GM19099 (cell line): ENCODE results near the gene SEMA4G.

ENCODE experiments used
- POLR2A ChIP-seq: IDR thresholded peaks from 3 replicates; pipeline ENCODE4 v1.6.1; 2011; ENCODE audit warnings: low read depth; ENCODE audit not compliant: insufficient read length; ENCODE audit errors: extremely low read depth

The SEMA4G gene

DNA sequence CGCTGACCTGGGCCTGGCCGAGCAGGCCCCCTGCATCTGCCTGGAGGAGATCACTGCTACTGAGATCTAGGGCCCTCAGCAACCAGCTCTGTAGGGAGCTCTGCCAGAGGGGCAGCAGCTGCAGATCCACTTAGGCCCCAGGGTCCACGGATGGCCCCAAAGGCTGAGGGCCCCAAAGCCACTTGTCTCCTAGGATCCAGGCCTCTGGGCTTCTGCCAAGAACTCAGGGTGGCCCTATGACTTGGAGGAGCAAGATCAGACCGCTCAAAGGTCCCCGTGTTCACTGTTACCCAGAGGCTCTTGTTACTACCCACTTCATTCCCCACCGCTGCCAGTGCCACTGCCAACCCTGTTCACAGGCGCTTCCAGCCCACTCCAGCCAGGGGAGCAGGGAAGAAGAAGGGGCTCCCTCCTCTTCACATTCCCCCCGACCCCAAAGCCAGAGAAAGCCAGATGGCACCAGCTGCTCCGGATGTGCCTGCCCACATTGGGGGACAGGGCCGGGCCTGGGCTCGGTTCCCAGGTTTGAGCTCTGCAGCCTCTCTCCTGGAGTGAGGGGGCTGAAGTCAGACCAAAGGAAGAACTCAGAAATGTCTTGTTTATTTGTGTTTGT is 37.9 kb downstream of the SEMA4G start:
- no peak for TF ChIP-seq POLR2A

DNA sequence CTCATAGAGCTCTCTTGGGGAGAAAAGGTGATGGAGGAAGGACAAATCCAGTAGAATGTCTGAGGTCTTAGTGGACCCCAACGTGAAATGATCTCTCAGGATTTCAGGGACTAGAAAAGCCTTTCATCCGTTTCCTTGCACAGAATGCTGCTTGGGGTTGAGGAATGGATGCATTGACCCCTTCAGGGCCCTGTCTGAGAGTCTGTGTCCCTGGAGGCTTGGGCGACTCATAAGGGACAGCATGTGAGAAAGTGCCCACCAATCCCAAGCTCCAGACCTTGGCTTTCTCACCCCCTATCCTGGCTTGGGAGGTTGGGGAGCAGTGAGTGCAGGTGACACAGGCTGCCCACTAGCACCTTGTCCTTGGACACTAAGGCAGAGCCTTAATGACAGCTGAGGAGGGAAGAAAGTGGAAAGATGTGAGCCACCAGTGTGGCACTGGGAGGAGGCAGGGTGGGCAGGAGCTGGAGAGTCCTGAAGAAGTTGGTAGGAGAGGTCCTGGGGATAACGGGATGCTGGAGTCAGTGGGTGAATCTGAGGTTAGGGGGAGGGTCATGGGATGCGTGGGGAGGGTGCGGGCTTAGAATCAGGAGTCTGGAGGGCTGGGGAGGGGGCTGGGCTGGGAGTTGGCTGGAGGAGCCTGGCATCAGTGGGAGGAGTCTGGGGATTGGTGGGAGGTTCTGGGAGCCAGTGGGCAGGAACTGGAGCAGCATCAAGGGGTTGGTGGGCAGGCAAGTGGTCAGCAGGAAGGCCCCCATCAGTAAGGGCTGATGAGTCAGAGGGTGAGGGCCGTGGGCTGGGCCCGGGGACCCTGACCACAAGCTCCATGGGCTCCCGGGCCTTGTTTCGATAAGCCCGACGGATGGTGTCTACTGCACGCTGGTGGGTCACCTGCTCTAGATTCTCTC is 38.9 kb downstream of the SEMA4G start:
- TF ChIP-seq POLR2A = no peak

DNA sequence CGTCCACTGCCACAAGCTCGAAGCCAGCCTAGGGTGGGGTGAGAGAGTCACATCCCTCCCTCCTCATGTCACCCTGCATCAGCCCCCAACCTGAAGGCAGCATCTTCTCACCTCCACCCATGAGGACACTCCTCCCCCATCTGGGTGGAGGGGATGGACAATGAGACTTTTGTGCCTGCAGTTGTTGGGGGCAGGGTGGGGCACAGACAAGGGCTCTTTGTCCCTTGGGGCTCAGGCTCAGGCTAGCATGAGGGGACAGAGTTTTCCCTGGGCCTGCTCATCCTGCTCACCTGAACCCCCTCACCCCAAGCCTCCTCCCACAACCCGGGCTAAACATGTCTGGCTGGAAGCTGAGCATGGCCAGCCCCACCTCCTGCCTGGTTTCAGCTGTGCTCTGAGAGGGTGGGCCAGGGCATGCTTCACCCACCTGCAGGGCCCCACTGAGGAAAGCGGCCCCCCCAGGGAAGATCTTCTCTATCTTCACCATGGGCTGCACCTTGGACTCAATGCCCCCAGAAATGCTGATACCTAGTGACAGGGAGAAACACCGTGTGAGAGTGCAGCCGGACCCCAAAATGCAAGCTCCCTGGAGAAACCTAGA is 39.6 kb downstream of the SEMA4G start:
- TF ChIP-seq POLR2A = no peak

DNA sequence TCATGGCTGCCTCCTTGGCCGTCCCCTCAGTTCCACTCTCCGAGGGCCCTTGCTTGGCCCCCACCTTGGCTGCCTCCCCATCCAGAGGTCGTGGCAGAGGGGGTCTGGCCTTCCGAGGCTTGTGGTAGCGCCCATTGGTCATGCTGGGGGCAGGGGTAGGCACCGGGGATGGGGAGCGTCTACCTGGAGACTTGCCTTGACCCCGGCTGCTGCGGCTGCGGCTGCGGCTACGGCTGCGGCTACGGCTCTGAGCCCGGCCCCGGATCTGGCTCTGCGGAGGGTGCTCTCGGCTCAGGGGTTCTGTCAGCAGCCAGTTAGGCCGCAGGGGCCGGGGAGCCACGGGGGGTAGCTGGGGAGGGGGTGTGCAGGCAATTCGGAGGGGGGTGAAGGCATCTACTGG is 41.0 kb downstream of the SEMA4G start:
- no peak for TF ChIP-seq POLR2A

DNA sequence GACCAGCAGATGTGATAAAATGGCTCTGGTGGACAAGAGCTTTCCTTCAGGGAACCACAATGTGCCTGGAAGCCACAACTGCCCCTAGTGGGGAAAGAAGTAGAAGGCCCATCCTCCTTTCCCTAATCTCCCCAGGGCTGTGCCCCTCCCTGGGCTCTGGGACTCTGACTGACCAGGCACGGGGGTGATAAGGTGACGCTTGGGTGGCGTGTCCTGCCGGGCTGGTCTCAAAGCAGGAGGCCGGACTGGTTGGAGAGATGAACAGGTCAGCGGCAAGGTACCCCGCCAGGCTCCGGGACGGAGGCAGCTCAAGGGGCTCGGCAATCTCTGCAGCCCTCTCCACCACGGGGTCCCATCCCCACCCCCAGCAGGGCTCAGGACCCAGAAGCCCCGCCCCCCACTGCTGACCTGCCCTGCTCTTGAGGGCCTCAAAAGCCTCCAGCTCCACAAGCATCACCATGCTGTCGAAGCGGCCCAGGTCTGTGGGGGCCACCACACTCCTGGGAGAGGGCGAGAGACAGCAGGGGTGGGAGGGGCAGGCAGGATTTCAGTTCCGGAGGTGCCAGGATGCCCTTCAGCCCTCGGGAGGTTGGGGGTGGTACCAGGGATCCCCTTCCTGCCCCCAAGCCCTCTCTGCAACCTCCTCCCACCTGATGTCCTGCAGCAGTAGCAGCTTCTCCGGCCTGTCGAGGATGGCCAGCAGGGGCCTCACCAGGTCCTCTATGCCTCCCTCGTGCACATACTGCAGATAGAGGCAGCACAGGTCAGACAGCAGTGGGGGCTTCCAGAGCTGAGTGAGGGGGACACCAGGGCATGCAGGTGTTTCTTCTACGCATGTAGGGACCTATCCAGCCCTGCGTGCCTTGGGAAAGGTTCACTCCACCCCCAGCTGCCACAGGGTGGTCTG is 42.5 kb downstream of the SEMA4G start:
- TF ChIP-seq POLR2A = no peak

DNA sequence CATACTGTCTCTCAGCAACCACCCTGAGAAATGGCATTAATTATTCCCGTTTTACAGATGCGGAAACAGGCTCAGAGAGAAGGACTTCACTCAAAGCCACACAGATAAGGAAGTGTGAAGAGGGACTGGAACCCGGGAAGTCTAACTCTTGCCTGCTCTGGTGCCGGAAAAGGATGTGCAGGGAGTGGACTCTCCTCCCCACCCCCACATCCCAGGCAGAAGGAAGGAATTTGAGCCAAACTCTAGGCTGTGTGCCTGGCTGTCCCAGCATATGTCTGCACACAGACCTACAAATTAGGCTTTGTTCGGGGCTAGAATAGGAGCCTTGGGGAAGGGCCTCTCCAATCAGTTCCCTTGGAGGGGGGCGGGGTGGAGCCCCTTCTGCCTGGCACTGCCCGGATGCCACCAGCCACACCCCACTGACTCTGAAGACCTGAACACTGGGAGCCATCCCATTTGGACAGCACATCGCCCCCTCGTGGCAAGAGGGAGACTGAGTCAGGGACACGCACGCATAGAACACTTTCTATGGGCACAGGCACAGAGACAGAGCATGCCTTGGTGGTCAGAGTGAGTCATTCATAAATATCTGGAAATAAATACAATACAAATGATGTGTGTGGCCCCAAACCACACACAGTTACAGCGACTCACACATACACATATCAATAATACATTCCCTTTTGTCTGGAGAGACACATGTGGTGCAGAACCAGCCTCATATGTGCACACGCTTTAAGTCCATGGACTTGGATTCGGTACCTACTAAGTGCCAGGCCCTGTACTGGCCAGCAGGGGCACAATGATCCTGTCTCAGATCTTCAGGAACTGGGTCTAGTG is 43.4 kb downstream of the SEMA4G start:
- no peak for TF ChIP-seq POLR2A

DNA sequence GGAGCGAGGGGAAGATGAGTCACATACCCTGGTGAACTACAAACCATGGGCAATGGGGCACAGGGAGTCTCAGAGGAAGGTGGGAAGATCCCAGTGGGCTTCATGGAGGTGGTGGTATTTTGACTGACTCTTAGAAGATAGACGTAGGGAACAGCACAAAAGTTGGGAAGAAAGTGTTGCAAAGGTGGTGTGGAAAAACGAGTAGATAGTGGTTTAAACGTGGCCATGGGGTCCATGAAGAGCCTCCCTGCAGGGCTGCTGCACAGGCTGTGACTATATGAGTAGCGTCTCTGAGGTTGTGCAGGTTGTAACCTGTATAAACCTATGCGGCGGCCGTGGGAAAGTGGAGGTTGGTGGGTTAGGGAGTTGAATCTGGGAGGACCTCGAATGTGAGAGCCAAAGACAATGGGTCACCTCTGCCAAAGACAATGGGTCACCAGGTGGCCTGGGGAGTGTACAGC is 44.1 kb downstream of the SEMA4G start:
- no peak for TF ChIP-seq POLR2A

DNA sequence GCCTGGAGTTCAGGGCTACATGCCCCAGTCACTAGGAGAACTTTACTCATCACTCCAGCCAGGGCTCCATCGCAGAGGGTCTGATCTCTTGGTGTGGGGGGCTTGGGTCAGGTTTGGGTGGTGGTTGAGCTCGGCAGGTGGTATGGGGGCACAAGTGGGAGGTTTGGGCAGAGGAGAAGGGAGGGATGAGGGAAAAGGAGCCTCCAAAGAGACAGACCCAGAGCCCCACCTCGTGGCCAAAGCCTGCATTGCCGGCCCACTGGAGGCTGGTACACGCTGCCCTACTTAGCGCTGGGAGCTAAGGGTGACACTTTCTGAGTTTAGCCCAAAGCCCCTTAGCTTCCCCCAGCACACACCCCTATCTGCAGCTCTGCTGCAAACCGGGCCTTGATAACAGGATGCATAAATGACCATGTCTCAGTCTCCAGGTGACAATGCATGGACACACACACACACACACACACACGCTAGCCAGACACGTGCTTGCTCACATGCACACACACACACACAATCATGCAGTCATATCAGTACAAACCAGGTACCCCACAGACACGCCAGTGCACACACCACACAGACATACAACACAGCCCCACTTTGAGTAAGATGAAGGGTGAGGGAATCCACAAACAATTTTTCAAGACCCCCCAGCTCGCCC is 45.1 kb downstream of the SEMA4G start:
- no peak for TF ChIP-seq POLR2A

DNA sequence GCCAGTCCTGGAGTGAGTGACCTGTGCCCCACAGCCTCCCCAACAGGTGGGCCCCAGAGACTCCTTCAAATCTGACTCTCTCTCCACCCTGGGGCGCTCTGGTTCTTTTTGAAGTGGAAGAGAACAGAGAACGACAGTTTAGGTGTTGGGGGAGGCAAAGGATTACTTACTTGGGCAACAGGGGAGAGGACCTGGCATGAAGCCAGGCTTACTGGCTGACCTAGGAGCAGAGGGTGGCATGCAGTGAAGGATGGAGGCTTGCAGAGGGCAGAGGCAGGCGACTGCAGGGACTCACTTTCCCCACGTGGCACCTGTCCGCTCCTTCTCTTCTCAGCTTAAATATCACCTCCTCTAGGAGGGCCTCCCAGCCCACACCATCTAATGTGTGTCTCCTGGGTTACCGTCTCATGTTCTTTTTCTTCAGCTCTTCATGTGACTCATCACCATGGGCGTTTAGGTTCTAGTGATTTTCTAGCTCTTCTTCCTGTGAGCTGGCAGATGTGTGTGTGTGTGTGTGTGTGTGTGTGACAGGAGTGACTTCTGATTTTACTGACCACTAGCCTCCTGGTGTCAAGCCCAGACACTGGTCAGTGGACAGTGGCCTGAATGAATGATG is 45.8 kb downstream of the SEMA4G start:
- no peak for TF ChIP-seq POLR2A

DNA sequence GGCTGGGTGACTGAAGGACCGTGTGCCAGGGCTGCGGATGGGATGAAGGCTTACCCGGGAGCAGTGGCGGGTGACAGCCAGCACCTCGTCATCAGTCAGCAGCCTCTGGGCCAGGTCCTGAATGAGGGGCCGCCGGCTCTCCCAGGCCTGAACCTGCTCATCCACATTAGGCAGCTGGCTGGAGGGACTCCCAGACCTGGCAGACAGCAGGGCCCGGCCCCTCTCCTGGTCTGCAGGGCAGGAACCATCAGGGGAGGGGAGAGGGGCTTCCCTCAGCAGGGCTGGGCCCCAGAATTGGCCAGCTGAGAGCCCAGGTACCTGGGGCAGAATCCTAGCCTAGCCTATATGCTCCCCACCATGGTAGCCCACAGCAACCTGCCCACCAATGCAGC is 46.3 kb downstream of the SEMA4G start:
- TF ChIP-seq POLR2A = no peak

DNA sequence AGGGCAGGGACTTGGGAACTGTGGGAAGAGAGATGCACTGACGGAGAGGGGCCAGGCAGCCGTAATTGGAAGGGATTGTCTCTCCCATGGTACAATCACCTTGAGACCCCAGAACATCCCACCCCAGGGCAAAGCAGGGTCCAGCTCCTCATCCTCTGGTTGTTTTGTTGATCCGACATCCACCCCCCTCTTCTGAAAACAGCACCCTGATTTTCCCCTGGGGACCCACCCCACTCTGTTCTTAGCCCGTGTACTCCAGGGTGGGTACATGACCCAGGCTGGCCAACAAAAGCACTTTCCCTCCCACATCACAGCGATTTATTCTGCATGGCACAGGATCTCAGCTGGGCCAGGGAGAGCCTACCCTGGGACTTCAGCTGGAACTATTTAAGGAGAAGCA is 47.5 kb downstream of the SEMA4G start:
- no peak for TF ChIP-seq POLR2A

DNA sequence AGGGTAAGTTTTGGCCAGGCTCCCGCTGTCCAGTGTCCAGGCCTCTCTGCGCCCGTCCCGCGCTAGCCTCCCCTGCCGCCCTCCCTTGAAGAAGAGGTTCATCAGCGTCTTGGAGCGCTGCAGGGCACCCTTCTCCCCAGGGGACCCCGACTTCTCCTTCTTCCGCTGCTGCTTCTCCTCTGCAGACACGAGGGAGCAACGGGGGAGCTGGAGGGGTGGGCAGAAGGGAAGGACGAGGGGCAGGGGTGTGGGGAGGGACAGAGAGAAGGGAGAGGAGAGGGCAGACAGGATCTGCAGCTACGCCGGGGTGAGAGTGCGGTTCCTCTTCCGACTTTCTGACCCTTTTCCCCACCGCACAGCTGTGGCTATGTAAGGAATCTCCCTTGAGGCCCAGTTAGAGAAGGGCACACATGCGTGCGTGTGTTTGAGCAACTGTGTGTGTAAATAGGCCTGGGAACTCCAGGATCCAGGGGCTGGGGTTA is 48.9 kb downstream of the SEMA4G start:
- TF ChIP-seq POLR2A = no peak

DNA sequence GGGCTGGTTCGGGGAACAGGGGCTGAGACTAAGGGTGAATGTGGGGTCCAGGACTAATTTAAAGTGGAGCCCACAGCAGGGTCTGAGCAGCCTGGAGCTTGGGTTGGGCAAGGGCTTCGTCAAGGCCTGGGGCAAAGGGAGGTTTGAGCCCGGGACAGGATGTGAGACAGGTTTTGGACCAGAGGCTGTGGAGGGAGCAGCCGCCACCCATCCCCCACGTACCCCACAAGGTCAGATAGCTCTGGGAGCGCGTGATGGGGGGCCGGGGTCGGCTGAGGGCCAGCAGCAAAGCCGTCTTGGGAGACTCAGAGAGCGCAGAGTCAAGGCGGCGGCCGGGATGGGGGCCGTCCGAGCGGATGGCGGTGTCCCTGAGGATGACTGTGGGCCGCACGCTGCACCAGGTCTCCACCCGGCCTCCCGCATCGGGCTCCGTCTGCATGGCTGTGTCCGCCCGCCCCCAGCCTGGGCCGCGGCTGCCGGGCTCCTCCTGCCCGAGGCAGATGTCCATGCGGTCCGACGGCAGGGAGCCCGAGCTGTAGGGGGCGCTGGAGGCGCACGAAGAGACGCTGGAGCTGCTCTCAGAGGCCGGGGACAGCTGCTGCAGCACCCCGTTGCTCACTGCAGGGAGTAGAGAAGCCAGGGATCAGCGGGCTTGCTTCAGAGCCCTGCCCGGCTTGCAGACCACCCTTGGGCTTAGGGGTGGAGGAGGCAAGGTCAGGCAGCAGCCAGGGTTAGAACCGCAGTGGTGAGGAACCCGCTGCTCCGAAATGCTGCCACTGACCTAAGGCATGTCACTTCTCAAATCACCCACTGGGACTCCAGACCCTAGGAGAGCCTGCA is 49.5 kb downstream of the SEMA4G start:
- no peak for TF ChIP-seq POLR2A
